ENCODE measurements around the gene IPO9.
"Not testable (repeated sequence)": the region's sequence is repeated elsewhere in the genome, so short reads cannot be mapped to it uniquely, and the experiment has no call there.

Gene IPO9

DNA sequence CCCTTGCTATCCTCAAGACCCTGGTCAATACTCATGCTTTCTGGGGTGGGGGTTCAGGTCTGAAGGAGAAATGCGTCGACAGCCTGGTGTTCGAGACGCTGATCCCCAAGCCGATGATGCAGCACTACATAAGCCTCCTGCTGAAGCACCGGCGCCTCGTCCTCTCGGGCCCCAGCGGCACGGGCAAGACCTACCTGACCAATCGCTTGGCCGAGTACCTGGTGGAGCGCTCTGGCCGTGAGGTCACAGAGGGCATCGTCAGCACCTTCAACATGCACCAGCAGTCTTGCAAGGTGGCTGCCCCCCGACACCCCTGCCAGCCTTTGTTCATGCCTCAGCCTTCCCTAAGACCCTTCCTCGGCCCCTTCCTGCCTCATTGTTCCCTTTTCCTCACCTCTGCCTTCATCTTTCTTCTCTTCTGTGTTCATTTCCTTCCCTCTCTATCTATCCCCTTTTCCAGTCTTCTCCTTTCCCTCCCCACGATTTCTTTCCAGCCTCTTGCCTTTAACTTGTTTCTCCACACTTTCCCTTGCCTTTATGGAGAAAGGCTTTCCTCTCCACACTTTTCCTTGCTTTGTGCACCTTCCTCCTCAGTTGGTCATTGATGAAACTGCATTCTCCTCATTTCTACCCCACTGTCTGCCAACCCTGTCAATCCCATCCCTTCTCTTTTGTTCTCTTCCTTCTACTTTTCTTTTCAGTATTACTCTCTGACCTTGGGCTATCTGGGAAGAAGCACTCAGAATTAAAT lies 18.3 kb upstream of the IPO9 start:
- no peak for DNase-seq

- no peak for DNase-seq
Observed at GRCh38 chr1:201813226-201813625, 15.7 kb upstream of the IPO9 start.

DNA sequence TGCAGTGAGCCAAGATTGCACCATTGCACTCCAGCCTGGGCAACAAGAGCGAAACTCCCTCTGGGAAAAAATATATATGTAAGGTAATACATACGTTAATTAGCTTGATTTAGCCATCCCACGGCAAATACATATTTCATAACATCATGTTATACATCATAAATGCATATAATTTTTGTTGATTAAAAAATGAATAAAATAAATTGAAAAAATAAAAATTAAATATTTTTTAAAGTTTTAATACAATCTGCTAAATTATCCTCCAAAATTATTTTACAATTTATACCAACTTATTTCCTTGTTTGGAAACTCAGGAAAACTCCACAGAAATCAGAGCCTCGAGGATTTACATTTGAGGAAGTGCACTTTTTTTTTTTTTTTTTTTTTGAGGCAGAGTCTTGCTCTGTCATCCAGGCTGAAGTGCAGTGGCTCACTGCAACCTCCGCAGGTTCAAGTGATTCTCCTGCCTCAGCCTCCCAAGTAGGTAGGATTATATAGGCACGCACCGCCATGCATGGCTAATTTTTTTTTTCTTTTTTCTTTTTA lies 12.6 kb upstream of the IPO9 start:
- no peak for DNase-seq

DNA sequence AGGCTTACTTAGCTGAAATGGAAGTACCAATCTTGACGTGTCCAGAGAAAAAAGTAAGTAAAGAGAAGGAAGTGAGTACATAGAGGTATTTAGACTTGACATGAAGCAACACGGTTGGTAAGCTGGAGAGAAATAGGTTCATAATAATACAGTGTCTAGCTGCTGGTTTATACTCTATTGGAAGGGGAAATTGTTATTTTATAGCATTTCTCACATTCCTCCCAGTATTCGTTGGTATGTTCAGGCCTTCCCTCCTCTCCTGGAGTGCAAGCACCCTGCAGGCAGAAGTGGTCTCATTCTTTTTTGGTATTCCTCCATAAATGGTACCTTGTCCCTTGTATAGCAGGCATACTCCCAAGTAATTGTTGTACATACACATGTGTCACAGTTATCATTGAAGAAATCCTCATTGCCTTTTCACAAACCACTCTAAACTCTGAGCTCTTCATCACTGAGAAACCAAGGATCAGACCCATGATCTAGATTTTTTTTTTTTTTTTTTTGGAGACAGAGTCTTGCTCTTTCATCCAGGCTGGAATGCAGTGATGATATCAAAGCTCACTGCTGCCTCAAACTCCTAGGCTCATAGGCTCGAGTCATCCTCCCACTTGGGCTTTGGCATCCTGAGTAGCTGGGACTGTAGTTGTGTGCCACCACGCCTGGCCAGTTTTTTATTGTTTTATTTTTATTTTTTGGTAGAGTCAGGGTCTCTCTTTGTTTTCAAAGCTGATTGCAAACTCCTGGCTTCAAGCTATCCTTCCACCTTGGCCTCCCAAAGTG lies 9.8 kb upstream of the IPO9 start:
- no peak for DNase-seq

DNA sequence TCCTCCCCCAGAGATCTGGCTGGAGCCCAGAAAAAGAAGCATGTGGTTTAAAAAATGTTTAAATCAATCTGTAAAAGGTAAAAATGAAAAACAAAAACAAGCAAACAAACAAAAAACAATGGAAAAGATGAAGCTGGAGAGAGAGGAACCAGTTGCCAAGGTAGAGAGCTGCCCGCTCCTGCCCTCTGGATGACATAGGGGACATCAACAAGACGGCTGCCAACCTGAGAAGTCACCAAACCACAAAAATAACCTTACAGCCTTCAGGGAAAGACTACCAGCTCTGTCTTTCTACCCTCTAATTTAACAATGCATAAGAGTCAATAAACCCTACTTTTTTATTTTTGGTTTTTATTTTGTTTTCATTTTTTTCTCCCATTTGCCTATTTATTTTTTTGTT lies 8.5 kb upstream of the IPO9 start:
- DNase-seq = no peak

- DNase-seq = no peak
Observed at GRCh38 chr1:201825245-201825644, 3.7 kb upstream of the IPO9 start.

- no peak for DNase-seq
Observed at GRCh38 chr1:201826830-201827229, 2.1 kb upstream of the IPO9 start.

DNA sequence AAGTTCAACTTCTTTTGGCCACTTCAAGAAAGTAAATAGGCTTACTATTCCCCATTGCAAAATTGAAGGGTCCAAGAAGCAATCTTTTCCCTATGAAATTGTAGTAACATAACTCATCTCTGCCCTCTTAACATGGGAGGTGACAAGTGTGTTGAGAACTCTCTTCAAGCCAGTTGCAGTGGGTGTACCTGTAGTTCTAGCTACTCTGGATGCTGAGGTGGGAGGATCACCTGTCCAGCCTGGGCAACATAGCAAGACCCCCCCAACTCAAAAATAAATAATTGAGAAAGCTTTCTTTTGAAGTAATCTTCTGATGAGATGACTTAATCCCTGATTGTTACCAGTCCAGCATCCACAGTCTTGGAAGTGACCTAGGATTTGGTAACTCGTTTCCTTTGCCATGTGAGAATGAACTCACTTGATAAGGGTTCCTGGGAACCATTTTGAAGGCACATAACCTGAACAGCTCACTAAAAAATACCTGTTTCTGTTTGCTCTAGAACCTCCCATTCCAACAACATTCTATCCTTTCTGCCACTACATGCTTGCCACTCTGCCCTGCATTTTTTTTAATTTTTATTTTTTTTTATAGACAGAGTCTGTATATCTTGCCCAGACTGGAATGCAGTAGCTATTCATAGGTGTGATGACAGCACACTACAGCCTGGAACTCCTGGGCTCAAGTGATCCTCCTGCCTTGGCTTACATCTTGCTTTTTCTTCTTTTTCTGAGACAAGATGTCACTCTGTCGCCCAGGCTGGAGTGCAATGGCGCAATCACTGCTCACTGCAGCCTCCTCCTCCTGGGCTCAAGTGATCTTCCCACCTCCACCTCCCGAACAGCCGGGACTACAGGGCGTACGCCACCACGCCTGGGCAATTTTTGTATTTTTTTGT lies 1.4 kb upstream of the IPO9 start:
- no peak for DNase-seq

GRCh38 chr1:201828217-201828819 lies 639 bp upstream of the IPO9 start:
- no peak for DNase-seq

DNA sequence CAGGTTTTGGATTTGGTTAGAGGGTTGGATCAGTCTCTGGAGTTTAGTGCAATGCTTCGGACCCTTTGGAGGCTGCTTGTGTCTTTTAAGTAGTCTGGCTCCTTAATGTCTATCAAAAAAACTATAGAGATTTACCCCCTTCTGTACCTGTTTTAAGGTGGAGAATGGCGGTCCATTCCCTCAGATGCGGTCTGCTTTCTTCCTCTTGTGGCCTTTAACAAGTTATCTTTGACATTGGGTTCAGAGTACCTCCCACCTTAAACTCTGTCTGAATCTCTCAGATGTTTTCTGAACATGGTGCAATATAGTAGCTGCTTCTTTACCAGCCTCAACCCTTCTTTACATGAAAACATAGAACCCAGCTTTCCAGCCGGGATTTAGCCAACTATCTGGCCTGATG lies 2.4 kb downstream of the IPO9 start:
- no peak for DNase-seq

DNA sequence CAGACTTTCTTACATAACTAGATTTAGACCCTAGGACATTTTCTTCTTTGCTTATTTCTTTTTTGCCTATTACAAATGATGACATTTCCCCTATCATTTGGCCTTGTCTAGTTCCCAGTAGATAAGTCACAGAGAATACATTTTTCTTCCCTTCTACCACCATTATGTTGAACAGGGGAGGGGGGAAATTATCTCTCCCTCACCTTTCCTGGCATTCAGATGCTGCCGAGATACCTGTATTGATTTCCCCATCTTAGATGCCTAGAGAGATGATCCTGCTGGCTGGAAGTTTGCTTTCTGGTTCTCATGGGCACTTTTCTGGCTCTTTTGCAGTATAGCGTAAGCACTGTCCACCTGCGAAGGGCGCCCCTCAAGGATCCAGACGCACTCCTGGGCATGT lies 5.7 kb downstream of the IPO9 start:
- no peak for DNase-seq

GRCh38 chr1:201838381-201838780 lies 9.4 kb downstream of the IPO9 start:
- DNase-seq = no peak

DNA sequence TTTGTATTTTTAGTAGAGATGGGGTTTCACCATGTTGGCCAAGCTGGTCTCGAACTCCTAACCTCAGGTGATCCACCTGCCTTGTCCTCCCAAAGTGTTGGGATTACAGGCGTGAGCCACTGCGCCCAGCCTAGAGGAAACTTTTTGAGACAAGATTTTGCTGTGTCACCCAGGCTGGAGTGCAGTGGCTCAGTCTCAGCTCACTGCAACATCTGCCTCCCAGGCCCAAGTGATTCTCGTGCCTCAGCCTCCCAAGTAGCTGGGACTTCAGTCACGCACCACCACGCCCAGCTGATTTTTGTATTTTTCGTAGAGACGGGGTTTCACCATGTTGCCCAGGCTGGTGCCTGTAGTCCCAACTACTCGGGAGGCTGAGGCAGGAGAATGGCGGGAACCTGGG lies 10.1 kb downstream of the IPO9 start:
- not testable (repeated sequence) for DNase-seq

DNA sequence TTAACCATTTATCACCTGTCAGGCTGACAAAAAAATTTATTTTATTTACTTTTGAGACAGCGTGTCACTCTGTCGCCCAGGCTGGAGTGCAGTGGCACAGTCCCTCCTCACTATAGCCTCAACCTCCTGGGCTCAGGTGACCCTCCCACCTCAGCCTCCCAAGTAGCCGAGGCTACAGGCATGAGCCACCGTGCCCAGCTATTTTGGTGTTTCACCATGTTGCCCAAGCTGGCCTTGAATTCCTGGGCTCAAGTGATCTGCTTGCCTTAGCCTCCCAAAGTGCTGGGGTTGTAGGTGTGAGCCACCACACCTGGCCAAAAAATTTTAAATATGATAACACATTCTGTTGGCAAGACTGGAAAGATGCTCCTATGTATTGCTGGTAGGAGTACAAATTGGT lies 11.1 kb downstream of the IPO9 start:
- DNase-seq = no peak

GRCh38 chr1:201840490-201840889 lies 11.5 kb downstream of the IPO9 start:
- DNase-seq = no peak

- DNase-seq = no peak
Observed at GRCh38 chr1:201841265-201841912, 12.4 kb downstream of the IPO9 start.

DNA sequence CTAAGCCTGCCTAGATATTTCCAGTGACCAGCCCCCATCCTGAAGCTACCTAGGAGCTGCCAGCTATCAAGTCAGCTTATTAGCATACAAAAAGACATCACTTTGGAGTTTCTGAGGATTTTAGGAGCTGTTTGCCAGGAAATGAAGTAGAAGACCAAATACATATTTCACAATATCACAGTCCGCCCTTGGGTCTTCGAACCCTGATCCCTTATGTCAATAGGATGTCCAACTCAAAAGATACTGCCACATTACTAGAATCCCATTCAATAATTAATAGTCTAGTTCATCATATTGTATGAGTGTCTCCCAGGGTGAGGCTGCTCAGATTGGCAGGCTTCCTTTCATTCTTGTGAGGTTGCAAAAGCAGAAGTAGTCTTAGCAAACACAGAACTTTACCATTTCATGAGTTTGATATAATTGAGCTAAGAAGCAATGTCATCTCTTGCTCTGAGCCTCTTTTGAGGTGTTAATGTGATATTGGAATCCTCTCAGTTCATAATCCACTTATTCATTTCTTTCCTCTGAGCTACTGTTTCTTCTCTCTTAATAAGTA lies 13.6 kb downstream of the IPO9 start:
- DNase-seq = no peak

DNA sequence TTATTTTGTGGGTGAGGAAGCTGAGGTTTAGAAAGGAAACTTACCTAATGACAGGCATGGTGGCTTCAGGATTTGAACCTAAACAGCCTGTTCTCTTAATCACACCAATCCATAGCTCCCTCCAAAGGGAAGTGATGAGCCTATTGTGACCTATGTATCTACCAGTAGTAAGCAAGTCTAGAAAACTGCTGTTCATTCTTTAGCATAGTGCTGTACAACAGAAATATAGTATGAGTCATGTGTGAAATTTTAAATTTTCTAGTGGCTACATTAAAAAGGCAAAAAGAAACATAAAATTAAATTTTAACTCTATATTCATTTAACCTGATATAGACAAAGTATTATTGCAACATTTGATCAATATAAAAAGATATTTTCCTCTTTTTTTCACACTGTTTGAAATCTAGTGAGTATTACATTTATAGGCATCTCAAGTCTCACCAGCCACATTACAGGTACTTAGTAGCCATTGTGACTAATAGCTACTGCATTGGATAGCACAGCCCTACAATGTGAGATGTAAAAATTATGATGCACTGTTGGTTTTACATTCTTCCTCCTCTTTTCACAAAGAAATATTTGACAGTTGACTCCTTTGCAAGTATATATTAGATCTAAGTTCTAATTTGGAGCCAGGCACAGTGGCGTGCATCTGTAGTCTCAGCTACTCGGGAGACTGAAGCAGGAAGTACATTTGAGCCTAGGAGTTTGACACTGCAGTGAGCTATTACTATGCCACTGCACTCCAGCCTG lies 16.6 kb downstream of the IPO9 start:
- no peak for DNase-seq

GRCh38 chr1:201847150-201847549 lies 18.2 kb downstream of the IPO9 start:
- no peak for DNase-seq

GRCh38 chr1:201848230-201848629 lies 19.3 kb downstream of the IPO9 start:
- no peak for DNase-seq

Measured in cerebellar nuclear complex (tissue), 1 donor.